Body of pancreas (tissue), 4 donors: ENCODE results near the gene CDKL5.

Experiments used
- POLR2A ChIP-seq, 3 donors: fragments of 450-650 bp; IDR thresholded peaks; one replicate each; pipeline ENCODE4 v1.6.1; 2016; ENCODE audit warnings: antibody characterized with exemption in 3 of 3, mild to moderate bottlenecking in 2 of 3
- TF ChIP-seq, protein P1 (sequence below), 7 experiments: fragments of 450-650 bp in 4 of 7; fragments of 200-600 bp in 3 of 7; sonication (generic) in 3 of 7; IDR thresholded peaks; one replicate each; pipeline ENCODE4 v1.5.1; 2016 to 2019; ENCODE audit warnings: antibody characterized with exemption in 7 of 7

DNA sequence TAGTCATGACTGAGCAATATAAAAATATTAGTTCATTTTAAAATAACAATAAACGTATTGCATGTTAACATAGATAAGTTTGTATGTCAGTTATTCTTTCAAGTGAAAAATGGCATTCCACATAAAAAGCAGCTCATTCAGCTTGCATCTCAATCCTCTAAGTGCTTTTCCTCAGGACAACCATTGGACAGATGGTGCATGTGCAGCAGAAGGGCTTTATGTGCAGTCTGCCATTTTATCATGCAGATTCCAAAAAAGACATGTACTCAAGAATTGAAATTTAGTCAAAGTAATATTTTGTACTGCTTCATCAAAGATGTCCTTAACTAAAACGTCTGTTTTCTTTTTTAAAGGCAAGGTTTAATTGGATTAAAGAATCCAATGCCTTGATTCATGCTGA is 153.1 kb downstream of the CDKL5 start:
- TF ChIP-seq, protein P1, sequence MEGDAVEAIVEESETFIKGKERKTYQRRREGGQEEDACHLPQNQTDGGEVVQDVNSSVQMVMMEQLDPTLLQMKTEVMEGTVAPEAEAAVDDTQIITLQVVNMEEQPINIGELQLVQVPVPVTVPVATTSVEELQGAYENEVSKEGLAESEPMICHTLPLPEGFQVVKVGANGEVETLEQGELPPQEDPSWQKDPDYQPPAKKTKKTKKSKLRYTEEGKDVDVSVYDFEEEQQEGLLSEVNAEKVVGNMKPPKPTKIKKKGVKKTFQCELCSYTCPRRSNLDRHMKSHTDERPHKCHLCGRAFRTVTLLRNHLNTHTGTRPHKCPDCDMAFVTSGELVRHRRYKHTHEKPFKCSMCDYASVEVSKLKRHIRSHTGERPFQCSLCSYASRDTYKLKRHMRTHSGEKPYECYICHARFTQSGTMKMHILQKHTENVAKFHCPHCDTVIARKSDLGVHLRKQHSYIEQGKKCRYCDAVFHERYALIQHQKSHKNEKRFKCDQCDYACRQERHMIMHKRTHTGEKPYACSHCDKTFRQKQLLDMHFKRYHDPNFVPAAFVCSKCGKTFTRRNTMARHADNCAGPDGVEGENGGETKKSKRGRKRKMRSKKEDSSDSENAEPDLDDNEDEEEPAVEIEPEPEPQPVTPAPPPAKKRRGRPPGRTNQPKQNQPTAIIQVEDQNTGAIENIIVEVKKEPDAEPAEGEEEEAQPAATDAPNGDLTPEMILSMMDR (IDR thresholded peaks at IDR 0.05), result no peak
- no peak for TF ChIP-seq POLR2A (IDR thresholded peaks at IDR 0.05)
